ENCODE results near the gene EPN2. TPM values are rescaled to one million over a fixed set of nuclear protein-coding genes. Genes with fewer than 3 reads are reported as not detected.
A peak's percentile ranks its signal among the peaks of the same experiment; 100 is the strongest.

Gene EPN2
- total RNA-seq, 1 experiment from 2014 or later = 73.1 TPM

DNA sequence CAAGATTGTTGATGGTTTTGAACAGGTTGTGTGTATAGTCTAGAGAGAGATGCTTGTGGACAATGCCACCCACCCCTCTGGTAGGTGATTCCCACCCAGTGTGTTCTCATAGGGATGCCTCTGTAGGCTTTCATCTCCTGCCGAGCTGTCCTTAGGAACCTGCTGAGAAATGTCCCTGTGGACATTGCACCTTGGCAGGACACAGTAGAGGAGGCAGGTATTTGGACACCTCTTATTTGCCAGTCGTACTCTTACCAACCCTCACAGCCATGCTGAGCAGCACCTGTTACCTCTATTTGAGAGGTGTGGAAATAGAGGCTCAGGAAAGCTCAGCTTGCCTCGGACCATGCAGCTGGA lies 33.2 kb downstream of the EPN2 start:
- H3K27ac ChIP-seq (ENCODE audit: low read depth, low read length) = no peak overlapping the region
- H3K4me1 ChIP-seq (ENCODE audit: control insufficient read depth in 1 of 2, insufficient read depth in 2 of 2, low read length in 2 of 2) = no peaks in the 10 kb centered on the region
- H3K4me2 ChIP-seq (ENCODE audit: low read length) = no peak overlapping the region
- H3K9me2 ChIP-seq (ENCODE audit: insufficient read depth) = no peaks in the 10 kb centered on the region
- ATAC-seq (no peak), DNase-seq (ENCODE audit: low read depth, low spot score) (no peak)
- ChIA-PET CTCF (no interaction called here), POLR2A (no interaction called here), RAD21 (ENCODE audit: low non-redundant PET in 1 of 2, low total read pairs in 2 of 2, uncharacterized antibody in 2 of 2, unreplicated experiment in 2 of 2) (no interaction called here)
- H4K20me1 ChIP-seq (ENCODE audit: insufficient read depth) = no peaks in the 10 kb centered on the region
- H2AFZ ChIP-seq (ENCODE audit: low read depth, low read length, poor library complexity, severe bottlenecking) = no peak overlapping the region
- intact Hi-C loops (cut with micrococcal nuclease) = no loop called here
- H3K27me3 ChIP-seq (ENCODE audit: insufficient read depth, low read length) = no peaks in the 10 kb centered on the region
- TF ChIP-seq POLR2AphosphoS5 (IDR thresholded peaks at IDR 0.05; ENCODE audit: low read depth, low read length) (no peak), TCF7L2 (IDR thresholded peaks at IDR 0.05; ENCODE audit: borderline replicate concordance, extremely low read depth, insufficient read depth, insufficient read length) (no peak), FOSL1 (IDR thresholded peaks at IDR 0.05; ENCODE audit: low read depth) (no peak)
- TF ChIP-seq, protein P1, sequence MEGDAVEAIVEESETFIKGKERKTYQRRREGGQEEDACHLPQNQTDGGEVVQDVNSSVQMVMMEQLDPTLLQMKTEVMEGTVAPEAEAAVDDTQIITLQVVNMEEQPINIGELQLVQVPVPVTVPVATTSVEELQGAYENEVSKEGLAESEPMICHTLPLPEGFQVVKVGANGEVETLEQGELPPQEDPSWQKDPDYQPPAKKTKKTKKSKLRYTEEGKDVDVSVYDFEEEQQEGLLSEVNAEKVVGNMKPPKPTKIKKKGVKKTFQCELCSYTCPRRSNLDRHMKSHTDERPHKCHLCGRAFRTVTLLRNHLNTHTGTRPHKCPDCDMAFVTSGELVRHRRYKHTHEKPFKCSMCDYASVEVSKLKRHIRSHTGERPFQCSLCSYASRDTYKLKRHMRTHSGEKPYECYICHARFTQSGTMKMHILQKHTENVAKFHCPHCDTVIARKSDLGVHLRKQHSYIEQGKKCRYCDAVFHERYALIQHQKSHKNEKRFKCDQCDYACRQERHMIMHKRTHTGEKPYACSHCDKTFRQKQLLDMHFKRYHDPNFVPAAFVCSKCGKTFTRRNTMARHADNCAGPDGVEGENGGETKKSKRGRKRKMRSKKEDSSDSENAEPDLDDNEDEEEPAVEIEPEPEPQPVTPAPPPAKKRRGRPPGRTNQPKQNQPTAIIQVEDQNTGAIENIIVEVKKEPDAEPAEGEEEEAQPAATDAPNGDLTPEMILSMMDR (IDR thresholded peaks at IDR 0.05 in 2 of 3, conservative IDR thresholded peaks at IDR 0.05 in 1 of 3; ENCODE audit: borderline replicate concordance in 1 of 3, insufficient read depth in 1 of 3, low read depth in 2 of 3, low read length in 2 of 3) = peak in 1 of 3 experiments; percentile 21; a peak in 1 of 6 replicates
- H3K9ac ChIP-seq (ENCODE audit: low read length) = no peak overlapping the region
- H3K9me3 ChIP-seq (ENCODE audit: control insufficient read depth in 1 of 2, insufficient read depth in 1 of 2, low read depth in 1 of 2, low read length in 2 of 2) = no peaks in the 10 kb centered on the region
- H3K79me2 ChIP-seq (ENCODE audit: insufficient read depth, low read length) = peaks cover 79% of the 10 kb centered on the region
- no peak overlapping the region for H3K4me3 ChIP-seq (replicated peaks in 1 of 2; ENCODE audit: low read depth in 1 of 2, low read length in 2 of 2)
- no TSS peak for BruUV-seq (replicated peaks)
- peaks cover 3 to 8% of the 10 kb centered on the region in 2 experiments; a peak in 1 of 4 replicates for H3K36me3 ChIP-seq (ENCODE audit: control insufficient read depth in 1 of 2, insufficient read depth in 2 of 2, low read length in 2 of 2)

DNA sequence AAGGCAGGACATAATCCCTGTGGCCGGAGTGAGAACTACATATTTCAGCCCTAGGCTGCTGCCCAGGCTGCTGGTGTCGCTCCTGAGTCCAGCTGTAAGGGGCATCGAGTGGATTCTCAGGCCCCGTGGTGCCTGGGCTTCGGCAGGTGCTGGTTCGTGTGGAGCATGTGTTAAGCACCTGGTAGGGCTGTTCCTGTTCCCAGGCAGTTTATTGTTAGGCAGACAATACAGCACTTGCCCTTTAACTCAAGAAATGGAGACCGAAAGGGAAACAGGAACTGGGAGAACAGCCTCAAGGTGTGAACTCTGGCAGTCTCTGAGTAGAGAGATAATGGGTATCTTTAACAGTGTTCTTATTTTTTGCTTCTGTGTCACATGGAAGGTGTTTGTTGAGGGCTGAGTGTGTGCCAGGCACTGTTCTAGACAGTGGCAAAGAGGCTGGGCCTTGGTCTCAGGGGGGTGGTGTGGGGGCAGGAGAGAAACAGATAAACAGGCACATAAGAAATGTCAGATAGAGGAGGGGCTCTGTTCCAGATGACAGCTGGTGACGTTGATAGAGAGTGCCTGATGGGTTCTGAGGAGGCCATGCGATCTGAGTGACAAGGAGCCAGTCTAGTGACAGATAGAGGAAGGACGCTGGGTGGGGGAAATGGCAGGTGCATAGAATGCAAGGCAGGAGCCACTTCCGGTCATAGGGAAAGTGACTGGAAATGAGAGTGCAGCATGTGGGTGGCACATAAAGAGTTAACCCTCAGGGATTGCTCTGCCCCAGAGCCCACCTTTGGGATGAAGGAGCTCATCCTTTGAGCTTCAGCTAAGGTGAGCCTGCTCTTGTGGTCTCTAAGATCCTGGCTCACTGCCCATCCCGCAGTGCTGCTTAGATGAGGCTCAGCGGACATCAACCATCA lies 33.8 kb downstream of the EPN2 start:
- Histone ChIP-seq H2AFZ (ENCODE audit: low read depth, low read length, poor library complexity, severe bottlenecking) (no peak overlapping the region), H3K9me3 (ENCODE audit: control insufficient read depth in 1 of 2, insufficient read depth in 1 of 2, low read depth in 1 of 2, low read length in 2 of 2) (no peaks in the 10 kb centered on the region), H3K4me2 (ENCODE audit: low read length) (no peak overlapping the region), H3K4me1 (ENCODE audit: control insufficient read depth in 1 of 2, insufficient read depth in 2 of 2, low read length in 2 of 2) (no peaks in the 10 kb centered on the region), H3K79me2 (ENCODE audit: insufficient read depth, low read length) (peaks cover 79% of the 10 kb centered on the region), H3K4me3 (replicated peaks in 1 of 2; ENCODE audit: low read depth in 1 of 2, low read length in 2 of 2) (no peak overlapping the region), H3K9me2 (ENCODE audit: insufficient read depth) (no peaks in the 10 kb centered on the region), H4K20me1 (ENCODE audit: insufficient read depth) (no peaks in the 10 kb centered on the region), H3K36me3 (ENCODE audit: control insufficient read depth in 1 of 2, insufficient read depth in 2 of 2, low read length in 2 of 2) (peaks cover 3 to 8% of the 10 kb centered on the region in 2 experiments; a peak in 1 of 4 replicates), H3K27me3 (ENCODE audit: insufficient read depth, low read length) (no peaks in the 10 kb centered on the region), H3K27ac (ENCODE audit: low read depth, low read length) (no peak overlapping the region), H3K9ac (ENCODE audit: low read length) (no peak overlapping the region)
- ChIA-PET RAD21 (ENCODE audit: low non-redundant PET in 1 of 2, low total read pairs in 2 of 2, uncharacterized antibody in 2 of 2, unreplicated experiment in 2 of 2) (no interaction called here), POLR2A (no interaction called here), CTCF (no interaction called here)
- intact Hi-C loops (cut with micrococcal nuclease) = no loop called here
- TF ChIP-seq, protein P1 (IDR thresholded peaks at IDR 0.05 in 2 of 3, conservative IDR thresholded peaks at IDR 0.05 in 1 of 3; ENCODE audit: borderline replicate concordance in 1 of 3, insufficient read depth in 1 of 3, low read depth in 2 of 3, low read length in 2 of 3) = peak in 1 of 3 experiments; percentile 10; a peak in 1 of 6 replicates
- TF ChIP-seq ELF1 (IDR thresholded peaks at IDR 0.05; ENCODE audit: borderline replicate concordance, low read depth) = no peak
- no peak for TF ChIP-seq SIN3A (IDR thresholded peaks at IDR 0.05; ENCODE audit: low read depth)
- BruUV-seq (replicated peaks) = no TSS peak
- ATAC-seq (peak; percentile 83), DNase-seq (ENCODE audit: low read depth, low spot score) (no peak)
